GM12892 (cell line): Measurements from ENCODE around the gene NDOR1.

ENCODE experiments used
- POLR2A ChIP-seq: IDR thresholded peaks from 2 replicates; pipeline ENCODE4 v1.6.1; 2011; ENCODE audit warnings: low read depth, low read length, control low read depth
- TAF1 ChIP-seq: IDR thresholded peaks from 2 replicates; pipeline ENCODE4 v1.6.1; 2011; ENCODE audit warnings: low read depth, mild to moderate bottlenecking, control low read depth, low read length, borderline replicate concordance

GRCh38 chr9:137168904-137169856, 36.3 kb upstream of the NDOR1 start:
- TF ChIP-seq POLR2A (no peak), TAF1 (no peak)
